GM20000 (cell line): Measurements from ENCODE around the gene CHGA.

Source experiments
- DNase-seq: peaks from one replicate; pipeline ENCODE4 v3.0.0; 2012; ENCODE audit warnings: low spot score
- TF ChIP-seq, protein P1 (sequence below): IDR thresholded peaks from 2 replicates; pipeline ENCODE4 v1.5.1; 2012; ENCODE audit warnings: mild to moderate bottlenecking, control low read depth; ENCODE audit errors: extremely low read depth, missing control alignments

Gene CHGA

DNA sequence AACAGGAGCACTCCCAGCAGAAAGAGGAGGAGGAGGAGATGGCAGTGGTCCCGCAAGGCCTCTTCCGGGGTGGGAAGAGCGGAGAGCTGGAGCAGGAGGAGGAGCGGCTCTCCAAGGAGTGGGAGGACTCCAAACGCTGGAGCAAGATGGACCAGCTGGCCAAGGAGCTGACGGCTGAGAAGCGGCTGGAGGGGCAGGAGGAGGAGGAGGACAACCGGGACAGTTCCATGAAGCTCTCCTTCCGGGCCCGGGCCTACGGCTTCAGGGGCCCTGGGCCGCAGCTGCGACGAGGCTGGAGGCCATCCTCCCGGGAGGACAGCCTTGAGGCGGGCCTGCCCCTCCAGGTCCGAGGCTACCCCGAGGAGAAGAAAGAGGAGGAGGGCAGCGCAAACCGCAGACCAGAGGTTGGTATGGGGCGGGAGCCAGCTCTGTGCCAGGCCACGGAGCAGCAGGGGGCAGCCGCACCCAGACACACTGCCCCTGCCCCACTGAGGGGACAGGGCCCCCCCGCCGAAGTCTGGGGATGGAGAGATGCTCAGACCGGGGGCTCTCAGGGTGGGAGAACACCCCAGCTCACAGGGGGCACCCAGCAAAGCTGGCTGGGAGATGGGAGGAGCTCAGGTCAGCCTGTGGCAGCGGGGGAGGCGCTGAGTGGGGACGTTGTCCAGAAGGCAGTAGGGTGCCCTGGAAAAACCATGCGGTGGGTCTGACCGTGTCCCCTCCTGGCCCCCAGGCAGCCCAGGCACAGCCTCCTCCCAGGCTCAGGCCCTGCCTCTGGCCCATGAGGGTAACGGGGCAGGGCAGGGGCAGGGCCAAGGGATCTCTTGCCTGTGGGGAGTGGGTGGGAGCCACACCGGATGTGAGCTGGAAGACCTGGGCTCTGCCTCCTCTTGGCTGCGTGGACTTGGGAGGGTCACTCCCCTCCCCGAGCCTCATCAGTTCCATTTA lies 9.8 kb downstream of the CHGA start:
- no peak for DNase-seq
- TF ChIP-seq, protein P1, sequence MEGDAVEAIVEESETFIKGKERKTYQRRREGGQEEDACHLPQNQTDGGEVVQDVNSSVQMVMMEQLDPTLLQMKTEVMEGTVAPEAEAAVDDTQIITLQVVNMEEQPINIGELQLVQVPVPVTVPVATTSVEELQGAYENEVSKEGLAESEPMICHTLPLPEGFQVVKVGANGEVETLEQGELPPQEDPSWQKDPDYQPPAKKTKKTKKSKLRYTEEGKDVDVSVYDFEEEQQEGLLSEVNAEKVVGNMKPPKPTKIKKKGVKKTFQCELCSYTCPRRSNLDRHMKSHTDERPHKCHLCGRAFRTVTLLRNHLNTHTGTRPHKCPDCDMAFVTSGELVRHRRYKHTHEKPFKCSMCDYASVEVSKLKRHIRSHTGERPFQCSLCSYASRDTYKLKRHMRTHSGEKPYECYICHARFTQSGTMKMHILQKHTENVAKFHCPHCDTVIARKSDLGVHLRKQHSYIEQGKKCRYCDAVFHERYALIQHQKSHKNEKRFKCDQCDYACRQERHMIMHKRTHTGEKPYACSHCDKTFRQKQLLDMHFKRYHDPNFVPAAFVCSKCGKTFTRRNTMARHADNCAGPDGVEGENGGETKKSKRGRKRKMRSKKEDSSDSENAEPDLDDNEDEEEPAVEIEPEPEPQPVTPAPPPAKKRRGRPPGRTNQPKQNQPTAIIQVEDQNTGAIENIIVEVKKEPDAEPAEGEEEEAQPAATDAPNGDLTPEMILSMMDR, result no peak

DNA sequence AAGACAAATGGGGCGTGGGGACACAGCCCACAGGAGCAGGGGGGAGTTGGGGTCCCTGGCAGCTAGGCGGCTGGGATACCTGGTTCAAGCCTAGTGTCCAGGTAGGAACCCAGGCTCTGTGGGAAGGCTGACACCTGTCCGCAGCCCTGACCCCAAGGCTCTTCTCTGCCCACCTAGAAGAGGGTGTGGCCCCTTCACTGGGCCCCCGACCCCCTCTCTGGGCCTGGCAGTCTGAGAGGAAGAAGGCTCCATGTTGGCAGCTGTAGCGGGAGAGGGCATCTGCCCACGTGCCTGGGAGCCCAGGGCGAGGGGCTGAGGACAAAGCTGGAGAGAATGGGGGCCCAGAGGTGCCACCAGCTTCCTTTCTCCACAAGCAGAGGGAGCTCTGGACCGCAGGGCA lies 10.5 kb downstream of the CHGA start:
- DNase-seq, result no peak

DNA sequence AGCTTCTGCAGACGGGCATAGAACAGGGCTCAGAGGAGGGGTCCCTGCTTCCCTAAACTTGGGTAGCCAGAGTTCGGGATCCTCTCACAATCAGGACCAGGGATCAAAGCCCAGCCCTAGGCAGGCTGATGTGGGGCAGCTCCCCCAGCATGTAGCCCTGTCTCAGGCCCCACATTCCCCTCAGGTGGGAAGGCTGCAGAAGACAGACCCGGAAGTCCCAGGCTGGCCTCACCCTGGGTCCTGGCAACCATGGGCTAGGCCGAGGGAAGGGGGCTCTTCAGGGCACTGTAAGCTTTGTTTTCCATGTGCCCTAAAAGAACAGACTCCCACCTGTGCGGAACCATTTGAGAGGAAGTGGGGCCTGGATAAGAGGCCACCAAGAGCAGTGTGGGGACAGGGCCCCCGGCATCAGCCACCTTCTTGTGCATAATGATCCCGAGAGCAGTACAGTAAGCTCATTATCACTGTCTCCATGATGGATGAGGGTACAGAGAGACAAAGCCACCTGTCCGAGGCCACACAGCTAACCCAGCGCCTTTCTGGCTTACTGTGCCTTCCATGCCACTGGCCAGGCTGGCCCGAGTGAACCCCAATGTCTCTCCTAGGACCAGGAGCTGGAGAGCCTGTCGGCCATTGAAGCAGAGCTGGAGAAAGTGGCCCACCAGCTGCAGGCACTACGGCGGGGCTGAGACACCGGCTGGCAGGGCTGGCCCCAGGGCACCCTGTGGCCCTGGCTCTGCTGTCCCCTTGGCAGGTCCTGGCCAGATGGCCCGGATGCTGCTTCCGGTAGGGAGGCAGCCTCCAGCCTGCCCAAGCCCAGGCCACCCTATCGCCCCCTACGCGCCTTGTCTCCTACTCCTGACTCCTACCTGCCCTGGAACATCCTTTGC lies 11.5 kb downstream of the CHGA start:
- TF ChIP-seq, protein P1, result no peak
- no peak for DNase-seq

More for the DNA sequence above, 10.5 kb downstream of the CHGA start:
- TF ChIP-seq, protein P1, result no peak

DNA sequence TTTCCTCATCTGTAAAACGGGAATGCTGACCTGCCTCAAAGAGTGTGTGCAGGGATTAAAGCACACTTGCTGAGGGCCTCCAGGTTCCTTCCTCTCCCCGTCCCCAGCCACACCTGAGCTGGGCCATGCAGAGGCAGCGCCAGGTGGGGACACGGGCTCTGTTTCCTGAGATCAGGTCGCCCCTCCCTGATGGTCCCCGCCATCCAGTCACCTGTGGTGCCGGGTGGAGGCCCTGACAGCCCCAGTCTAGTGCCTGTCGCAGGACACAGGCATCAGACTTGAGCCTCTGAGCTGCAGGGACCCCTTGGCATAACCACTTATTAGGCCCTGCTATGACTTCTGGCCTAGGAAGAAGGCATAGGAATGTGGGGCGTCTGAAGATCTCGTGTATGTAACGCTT lies 12.5 kb downstream of the CHGA start:
- no peak for DNase-seq
- TF ChIP-seq, protein P1, result no peak

DNA sequence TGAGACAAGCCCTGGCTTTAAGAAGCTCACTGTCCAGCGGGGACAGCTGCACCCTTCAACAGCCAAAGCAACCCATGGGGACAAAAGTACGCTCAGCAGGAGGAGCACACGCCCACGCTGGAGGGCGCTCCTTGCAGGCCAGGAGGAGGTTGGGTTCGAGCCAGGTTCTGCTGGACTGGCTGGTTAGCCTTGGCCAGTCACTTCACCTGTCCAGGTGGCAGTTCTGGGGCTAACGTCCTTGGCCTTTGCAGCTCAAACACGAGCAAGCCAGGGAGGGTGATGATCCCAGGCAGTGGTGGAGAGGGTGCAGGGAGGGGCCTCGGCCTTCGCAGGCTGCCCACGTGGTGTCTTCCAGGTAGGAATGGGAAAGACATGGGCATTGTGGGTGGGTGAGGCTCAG lies 13.1 kb downstream of the CHGA start:
- DNase-seq, result no peak
- TF ChIP-seq, protein P1, result no peak

DNA sequence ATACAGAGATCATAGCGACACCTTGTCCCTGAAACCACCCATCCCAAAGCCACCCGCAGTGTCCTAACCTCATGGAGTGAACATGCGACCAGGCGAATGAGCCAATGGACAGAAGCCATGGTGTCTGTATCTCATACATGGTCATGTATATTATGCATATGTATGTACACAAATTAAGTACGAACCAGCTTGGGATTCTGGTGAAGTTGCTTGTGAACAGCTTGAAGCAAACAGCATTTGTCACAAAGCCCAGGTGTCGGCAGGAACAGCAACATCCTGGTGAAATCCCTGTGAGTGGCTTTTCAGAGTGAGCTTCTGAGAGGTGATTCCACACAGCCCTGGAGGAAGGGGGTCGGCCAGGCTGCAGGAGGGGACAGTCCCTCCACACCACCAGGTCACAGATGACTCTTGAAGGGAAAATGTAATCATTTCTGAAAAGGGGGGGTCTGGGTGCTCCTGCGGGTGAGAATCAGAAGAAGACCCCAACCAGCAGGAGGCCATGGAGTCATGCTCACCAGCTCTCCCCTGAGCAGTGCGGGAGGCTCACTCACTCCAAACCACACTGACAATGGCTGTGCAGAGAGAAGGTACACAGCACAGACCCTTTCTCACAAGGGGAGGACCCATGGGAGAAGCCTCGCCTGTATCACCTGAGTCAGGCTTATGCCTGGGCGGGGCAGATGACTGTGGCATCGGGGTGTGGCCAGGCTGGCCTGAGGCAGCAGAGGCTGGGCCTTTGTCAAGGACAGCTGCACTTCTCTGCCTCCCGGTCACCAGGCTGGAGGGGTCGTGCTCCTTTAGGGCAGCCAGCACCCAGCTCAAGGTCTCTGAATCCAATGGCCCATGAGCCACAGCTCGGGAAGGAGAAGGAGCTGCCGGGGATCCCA lies 14.3 kb downstream of the CHGA start:
- TF ChIP-seq, protein P1, result no peak
- no peak for DNase-seq
